Measurements from ENCODE around the gene TPO.

DNA sequence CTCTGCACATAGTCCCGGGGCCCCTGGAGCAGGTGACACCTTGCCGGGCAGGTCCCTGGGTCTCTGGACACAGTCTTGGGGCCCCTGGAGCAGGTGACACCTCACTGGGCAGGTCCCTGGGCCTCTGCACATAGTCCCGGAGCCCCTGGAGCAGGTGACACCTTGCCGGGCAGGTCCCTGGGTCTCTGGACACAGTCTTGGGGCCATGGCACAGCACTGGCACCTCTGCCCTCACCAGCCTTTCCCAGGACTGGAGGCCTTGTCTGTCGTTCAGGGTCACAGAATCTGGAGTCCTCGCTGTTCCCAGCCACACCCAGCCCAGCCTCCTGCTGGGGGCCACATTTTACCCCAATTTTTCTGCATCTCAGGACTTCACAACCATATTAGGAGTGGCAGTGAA, 2.2 kb downstream of the TPO start:
- TF ChIP-seq EZH2 (IDR thresholded peaks at IDR 0.05; ENCODE audit: borderline replicate concordance, insufficient read depth, low read length, poor library complexity, severe bottlenecking): no peak
- TF ChIP-seq EP300 (conservative IDR thresholded peaks at IDR 0.05; ENCODE audit: poor library complexity, severe bottlenecking): no peak
- TF ChIP-seq CTCF (IDR thresholded peaks at IDR 0.05; ENCODE audit: poor library complexity, severe bottlenecking): no peak
- TF ChIP-seq POLR2AphosphoS5 (IDR thresholded peaks at IDR 0.05): no peak
